ENCODE measurements around the gene METTL15. TPM values are rescaled to one million over a fixed set of nuclear protein-coding genes. Genes with fewer than 3 reads are reported as not detected.

The METTL15 gene
- total RNA-seq, 1 experiment from 2014 or later: 12.4 TPM

DNA sequence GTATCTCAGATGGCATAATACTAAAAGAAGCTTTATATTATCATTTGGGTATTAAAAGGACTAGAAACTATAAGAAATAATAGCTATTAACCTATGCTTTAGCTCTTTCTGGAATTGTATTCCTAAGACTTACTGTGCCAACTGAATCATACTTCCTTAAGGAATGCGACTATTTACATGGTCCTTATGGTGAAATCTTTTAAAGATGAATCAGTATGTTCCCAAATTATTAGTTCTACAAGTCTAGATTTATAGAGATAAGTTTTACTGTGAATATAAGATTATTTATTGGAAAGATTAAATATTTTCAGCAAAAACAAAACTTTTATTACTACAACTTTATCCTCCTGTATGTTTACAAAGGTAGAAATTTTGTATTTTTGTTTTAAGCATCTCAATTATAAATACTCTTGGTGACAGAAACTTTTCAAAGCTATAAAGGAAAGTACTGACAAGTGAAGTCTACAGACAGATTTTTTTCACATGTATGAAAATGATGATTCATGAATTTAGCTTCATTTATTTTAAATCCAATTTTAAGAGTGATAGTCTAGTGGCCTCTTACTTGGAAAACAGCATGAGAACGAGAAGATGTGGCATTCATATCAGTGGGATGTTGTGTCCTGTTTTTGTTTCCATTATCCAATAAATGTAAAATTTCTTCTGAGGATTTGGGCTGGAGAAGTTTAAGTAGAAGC is 18.0 kb upstream of the METTL15 start:
- Histone ChIP-seq H2AFZ (ENCODE audit: low read length) (no peak overlapping the region), H3K4me3 (ENCODE audit: low read length) (no peak overlapping the region), H3K36me3 (ENCODE audit: low read depth, low read length) (peaks cover 3% of the 10 kb centered on the region), H3K9me3 (ENCODE audit: low read length) (no peaks in the 10 kb centered on the region), H3K27ac (ENCODE audit: low read length) (peak overlapping the region; percentile 69), H3F3A (ENCODE audit: low read length, unreplicated experiment) (peaks cover 5% of the 10 kb centered on the region), H3K79me2 (ENCODE audit: low read length) (peaks cover 19% of the 10 kb centered on the region), H3K9ac (ENCODE audit: low read length) (no peak overlapping the region), H3K27me3 (ENCODE audit: low read length) (no peaks in the 10 kb centered on the region), H3K9me2 (replicated peaks; ENCODE audit: low read length) (no peaks in the 10 kb centered on the region), H3K4me2 (ENCODE audit: low read length) (peak overlapping the region; percentile 67), H4K20me1 (ENCODE audit: low read length) (no peaks in the 10 kb centered on the region), H3K4me1 (ENCODE audit: insufficient read depth, low read length) (peaks cover 37% of the 10 kb centered on the region)
- CTCF ChIA-PET: interaction anchor here (0.5 kb wide), 1 partner anchor 373 kb away, joined by 3 read pairs; no protein-coding TSS in a partner anchor
- ATAC-seq: peak; percentile 77
- no peak for TF ChIP-seq CTCF (conservative IDR thresholded peaks at IDR 0.05; ENCODE audit: low read depth, low read length)
- TF ChIP-seq EZH2 (IDR thresholded peaks at IDR 0.05; ENCODE audit: low read length, unreplicated experiment): no peak
- no peak for TF ChIP-seq EZH2phosphoT487 (IDR thresholded peaks at IDR 0.05; ENCODE audit: borderline replicate concordance, low read length)
- POLR2A ChIA-PET (ENCODE audit: unreplicated experiment): interaction anchor here (0.5 to 1.4 kb wide), 3 partner anchors 17 to 389 kb away, joined by 3 to 10 read pairs (median 6); partner anchors contain the start of genes KIF18A and METTL15
- BruUV-seq (replicated peaks): no TSS peak
- intact Hi-C loops (cut with micrococcal nuclease): no loop called here
- peak; percentile 65 for DNase-seq

DNA sequence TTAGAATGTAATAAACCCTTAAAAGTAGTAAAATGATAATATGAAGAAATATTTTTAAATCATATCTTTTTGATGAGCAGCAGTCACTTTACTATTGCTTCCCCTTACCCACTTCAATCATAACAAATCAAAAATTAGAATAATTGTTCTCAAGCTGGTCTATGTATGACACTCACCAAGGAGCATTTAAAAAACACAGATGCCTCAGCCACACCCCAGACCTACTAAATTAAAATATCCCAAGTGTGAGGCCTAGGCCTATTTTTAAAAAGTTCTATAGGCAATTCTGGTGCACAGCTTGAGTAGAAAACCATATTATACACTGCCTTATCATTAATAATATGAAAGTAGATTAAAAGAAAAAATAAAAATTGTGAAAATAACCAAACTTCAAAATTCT is 15.4 kb upstream of the METTL15 start:
- no TSS peak for BruUV-seq (replicated peaks)
- TF ChIP-seq EZH2 (IDR thresholded peaks at IDR 0.05; ENCODE audit: low read length, unreplicated experiment): no peak
- no peaks in the 10 kb centered on the region for H4K20me1 ChIP-seq (ENCODE audit: low read length)
- intact Hi-C loops (cut with micrococcal nuclease): no loop called here
- H3K79me2 ChIP-seq (ENCODE audit: low read length): peaks cover 39% of the 10 kb centered on the region
- no peak for ATAC-seq
- peaks cover 6% of the 10 kb centered on the region for H3K36me3 ChIP-seq (ENCODE audit: low read depth, low read length)
- H3K9me2 ChIP-seq (replicated peaks; ENCODE audit: low read length): no peaks in the 10 kb centered on the region
- H3K27ac ChIP-seq (ENCODE audit: low read length): no peak overlapping the region
- no peak overlapping the region for H3K4me3 ChIP-seq (ENCODE audit: low read length)
- H3F3A ChIP-seq (ENCODE audit: low read length, unreplicated experiment): peaks cover 5% of the 10 kb centered on the region
- no peaks in the 10 kb centered on the region for H3K27me3 ChIP-seq (ENCODE audit: low read length)
- peaks cover 27% of the 10 kb centered on the region for H3K4me1 ChIP-seq (ENCODE audit: insufficient read depth, low read length)
- no peak for DNase-seq
- H2AFZ ChIP-seq (ENCODE audit: low read length): no peak overlapping the region
- no peaks in the 10 kb centered on the region for H3K9me3 ChIP-seq (ENCODE audit: low read length)
- H3K9ac ChIP-seq (ENCODE audit: low read length): no peak overlapping the region
- no peak overlapping the region for H3K4me2 ChIP-seq (ENCODE audit: low read length)
- ChIA-PET CTCF (no interaction called here), POLR2A (ENCODE audit: unreplicated experiment) (no interaction called here)

GRCh38 chr11:28098257-28098656 is 9.9 kb upstream of the METTL15 start:
- Histone ChIP-seq H3K4me3 (ENCODE audit: low read length) (no peak overlapping the region), H3K4me1 (ENCODE audit: insufficient read depth, low read length) (peaks cover 9% of the 10 kb centered on the region), H3K36me3 (ENCODE audit: low read depth, low read length) (peaks cover 3% of the 10 kb centered on the region; the same call in 1 of the 2 replicates), H3K27ac (ENCODE audit: low read length) (no peak overlapping the region), H3K27me3 (ENCODE audit: low read length) (no peaks in the 10 kb centered on the region), H2AFZ (ENCODE audit: low read length) (no peak overlapping the region), H3K9me2 (replicated peaks; ENCODE audit: low read length) (no peaks in the 10 kb centered on the region), H3K9ac (ENCODE audit: low read length) (no peak overlapping the region), H4K20me1 (ENCODE audit: low read length) (no peaks in the 10 kb centered on the region), H3K79me2 (ENCODE audit: low read length) (peaks cover 85% of the 10 kb centered on the region), H3K4me2 (ENCODE audit: low read length) (no peak overlapping the region), H3K9me3 (ENCODE audit: low read length) (no peaks in the 10 kb centered on the region), H3F3A (ENCODE audit: low read length, unreplicated experiment) (no peaks in the 10 kb centered on the region)
- DNase-seq (no peak), ATAC-seq (no peak)
- no TSS peak for BruUV-seq (replicated peaks)
- ChIA-PET POLR2A (ENCODE audit: unreplicated experiment) (no interaction called here), CTCF (no interaction called here)
- intact Hi-C loops (cut with micrococcal nuclease): no loop called here
- no peak for TF ChIP-seq CTCF (conservative IDR thresholded peaks at IDR 0.05; ENCODE audit: low read depth, low read length)
- TF ChIP-seq EZH2 (IDR thresholded peaks at IDR 0.05; ENCODE audit: low read length, unreplicated experiment): no peak
- TF ChIP-seq EZH2phosphoT487 (IDR thresholded peaks at IDR 0.05; ENCODE audit: borderline replicate concordance, low read length): no peak
